ENCODE results near the gene VAPB.

DNA sequence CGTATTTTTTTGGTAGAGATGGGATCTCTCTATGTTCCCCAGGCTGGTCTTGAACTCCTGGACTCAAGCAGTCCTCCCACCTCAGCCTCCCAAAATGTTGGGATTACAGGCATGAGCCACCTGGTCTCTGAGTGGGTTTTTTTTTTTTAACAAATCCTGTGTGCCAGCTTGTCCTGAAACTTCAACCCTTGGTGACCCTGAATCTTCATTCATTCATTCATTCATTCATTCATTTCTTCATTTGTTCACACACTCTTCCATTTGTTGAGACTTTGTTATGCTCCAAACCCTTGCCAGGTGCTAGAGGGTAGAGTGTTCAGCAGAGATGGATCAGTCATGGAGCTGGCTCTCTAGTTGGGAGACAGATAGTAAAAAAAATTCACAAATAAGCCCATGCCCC is 12.0 kb upstream of the VAPB start:
- no peak for TF ChIP-seq EZH2 (IDR thresholded peaks at IDR 0.05; ENCODE audit: insufficient read depth, low read length)
- TF ChIP-seq, protein P1, sequence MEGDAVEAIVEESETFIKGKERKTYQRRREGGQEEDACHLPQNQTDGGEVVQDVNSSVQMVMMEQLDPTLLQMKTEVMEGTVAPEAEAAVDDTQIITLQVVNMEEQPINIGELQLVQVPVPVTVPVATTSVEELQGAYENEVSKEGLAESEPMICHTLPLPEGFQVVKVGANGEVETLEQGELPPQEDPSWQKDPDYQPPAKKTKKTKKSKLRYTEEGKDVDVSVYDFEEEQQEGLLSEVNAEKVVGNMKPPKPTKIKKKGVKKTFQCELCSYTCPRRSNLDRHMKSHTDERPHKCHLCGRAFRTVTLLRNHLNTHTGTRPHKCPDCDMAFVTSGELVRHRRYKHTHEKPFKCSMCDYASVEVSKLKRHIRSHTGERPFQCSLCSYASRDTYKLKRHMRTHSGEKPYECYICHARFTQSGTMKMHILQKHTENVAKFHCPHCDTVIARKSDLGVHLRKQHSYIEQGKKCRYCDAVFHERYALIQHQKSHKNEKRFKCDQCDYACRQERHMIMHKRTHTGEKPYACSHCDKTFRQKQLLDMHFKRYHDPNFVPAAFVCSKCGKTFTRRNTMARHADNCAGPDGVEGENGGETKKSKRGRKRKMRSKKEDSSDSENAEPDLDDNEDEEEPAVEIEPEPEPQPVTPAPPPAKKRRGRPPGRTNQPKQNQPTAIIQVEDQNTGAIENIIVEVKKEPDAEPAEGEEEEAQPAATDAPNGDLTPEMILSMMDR (IDR thresholded peaks at IDR 0.05; ENCODE audit: insufficient read depth, low read depth, low read length): no peak
